ENCODE measurements around the gene PRR27.
A peak's percentile ranks its signal among the peaks of the same experiment; 100 is the strongest.

Gene PRR27

DNA sequence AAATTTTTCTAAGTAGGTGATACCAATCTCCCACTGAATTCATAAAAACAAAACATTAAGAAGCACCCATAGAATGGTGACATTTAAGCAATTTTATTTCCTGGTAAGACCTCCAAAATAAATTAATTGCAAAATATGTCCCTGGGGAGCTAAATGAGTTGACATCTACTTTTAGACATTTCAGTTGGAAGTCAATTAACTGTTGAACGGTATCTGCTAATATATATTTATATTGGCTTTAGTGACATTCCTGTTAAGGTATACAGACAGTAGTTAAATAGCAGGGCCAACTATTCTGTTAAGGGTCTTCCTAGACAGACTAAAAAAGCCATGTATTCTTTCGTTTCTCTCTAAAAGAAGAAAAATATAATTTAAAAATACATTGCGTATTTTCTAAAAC, at the start of gene PRR27:
Gene PRR27 (plus strand): TSS at position 301 of the 400 bp plus-strand sequence. CDS start 139 bp downstream, outside the sequence.
- no peak for DNase-seq (ENCODE audit: extremely low spot score, insufficient read length, low read depth)
- no peak for FAIRE-seq

DNA sequence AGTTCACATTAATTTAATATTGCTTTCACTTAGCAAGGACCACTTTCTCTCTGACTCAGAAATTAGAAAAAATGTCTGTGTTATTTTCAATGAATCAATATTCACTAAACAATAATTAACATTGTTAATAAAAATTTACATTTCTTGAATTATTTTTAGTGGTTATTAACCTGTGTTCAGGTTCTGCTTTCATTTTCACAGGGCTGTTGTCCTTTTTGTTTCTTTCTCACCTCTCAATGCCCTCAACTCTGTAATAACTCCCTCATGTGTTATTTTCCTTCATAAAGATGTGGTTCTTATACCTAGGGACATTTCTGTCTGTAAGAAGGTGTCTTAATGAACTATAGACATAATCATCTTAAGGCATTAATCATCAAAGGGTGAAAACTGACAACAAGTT, 43.1 kb upstream of the PRR27 start:
- DNase-seq (ENCODE audit: extremely low spot score, insufficient read length, low read depth): no peak
- FAIRE-seq: no peak

DNA sequence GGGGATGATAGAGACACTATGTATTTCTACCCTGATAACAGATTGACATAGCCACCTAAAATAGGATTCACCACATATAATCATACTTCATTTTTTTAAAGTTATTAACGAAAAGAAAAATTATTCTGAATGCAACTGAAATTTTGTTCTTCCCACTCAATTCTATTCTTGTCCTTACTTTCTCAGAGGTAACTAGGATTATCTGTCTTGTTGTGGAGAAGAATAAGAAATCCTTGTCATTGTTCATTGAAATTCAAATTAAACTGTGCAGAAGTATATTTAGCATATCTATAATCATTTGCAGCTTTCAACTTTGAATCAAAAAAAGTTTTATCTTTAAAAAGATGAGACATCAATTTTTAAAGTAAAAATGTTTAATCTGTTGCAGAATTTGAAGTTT, 40.4 kb upstream of the PRR27 start:
- no peak for DNase-seq (ENCODE audit: extremely low spot score, insufficient read length, low read depth)
- no peak for FAIRE-seq

DNA sequence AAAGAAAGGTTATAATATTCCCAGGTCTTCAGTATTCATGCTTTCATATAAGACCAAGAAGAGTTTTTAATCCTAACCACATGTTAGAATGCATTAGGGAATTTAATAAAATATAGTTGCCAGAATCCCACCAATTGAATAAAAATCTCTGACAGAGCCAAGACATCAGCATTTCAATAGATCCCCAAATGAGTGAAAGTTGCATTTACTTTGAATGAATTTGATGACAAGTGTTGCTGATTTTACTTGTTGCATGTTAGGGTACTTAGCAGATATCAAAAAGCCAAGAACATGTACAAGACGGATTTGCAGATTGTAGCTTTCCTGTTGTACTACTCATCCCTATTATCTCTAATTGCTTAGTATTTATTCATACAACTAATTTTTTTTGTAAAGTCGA, 39.9 kb upstream of the PRR27 start:
- no peak for DNase-seq (ENCODE audit: extremely low spot score, insufficient read length, low read depth)
- no peak for FAIRE-seq

DNA sequence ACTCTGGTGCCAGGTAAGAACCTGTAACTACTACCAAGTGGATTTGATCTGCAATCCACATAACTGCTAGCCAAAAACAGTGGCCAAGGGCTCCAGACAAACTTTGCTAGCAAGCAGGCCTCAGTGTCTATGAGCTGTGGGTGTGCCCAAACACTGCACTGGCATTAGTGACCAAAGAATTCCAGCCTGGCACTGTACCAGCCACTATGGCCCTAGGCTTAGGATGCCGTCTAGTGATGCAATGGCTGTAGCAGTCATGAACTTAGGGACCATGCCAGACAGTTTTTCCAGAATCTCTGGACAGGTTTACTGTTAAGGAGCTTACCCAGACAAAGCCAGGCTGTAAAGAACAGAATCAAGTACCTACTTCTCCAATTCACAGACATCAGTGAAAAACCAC, 33.7 kb upstream of the PRR27 start:
- no peak for FAIRE-seq
- no peak for DNase-seq (ENCODE audit: extremely low spot score, insufficient read length, low read depth)

DNA sequence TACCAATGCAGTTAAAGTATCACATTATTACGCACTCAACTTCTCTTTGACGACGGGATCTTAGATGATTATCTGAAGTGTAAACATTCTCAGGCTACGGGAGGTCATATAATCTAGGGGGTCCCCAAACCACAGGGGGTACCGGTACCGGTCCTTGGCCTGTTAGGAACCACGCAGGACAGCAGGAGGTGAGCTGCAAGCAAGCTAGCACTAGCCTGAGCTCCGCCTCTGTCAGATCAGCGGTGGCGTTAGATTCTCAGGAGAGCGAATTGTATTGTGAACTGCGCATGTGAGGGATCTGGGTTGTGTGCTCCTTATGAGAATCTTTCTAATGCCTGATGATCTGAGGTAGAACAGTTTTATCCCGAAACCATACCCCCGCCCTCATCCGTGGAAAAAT, 20.6 kb upstream of the PRR27 start:
- FAIRE-seq (no peak), DNase-seq (ENCODE audit: extremely low spot score, insufficient read length, low read depth) (no peak)

DNA sequence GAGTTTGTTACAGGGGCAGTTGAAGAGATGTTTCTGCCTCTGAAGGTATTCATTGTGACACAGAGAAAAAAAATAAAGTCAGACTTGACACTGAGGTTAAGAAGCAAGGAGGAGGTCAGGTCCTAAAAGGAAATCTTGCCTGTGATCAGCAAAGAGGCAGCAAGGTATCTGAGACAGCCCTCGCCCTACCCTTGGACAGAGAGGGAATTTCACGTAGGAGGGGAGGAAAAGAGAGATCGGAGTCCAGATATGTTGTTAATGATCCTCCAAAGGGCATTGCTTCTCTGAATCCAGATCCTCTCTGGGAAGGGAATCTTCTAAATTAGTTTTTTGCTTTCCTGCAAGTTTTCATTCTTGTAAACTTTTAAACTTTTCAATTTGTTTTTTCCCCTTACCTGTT, 15.3 kb upstream of the PRR27 start:
- DNase-seq (ENCODE audit: extremely low spot score, insufficient read length, low read depth) (no peak), FAIRE-seq (no peak)

DNA sequence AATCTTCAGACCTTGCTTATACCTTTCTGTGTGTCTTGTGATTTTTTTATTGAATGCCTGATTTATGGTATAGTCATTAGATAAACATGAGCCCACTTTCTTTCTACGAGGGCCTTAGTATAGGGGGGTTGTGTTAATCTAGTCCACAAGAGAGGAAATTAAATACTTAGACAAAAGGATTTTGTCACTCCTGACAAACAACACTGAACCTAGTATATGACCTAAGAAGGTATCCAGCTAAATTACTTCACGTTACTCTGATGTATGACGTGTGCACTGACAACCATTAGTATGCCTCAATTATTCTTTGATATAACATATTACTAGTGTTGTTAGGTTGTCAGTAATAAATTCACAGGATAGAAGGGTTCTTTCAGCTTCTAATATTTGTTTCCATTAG, 2.8 kb upstream of the PRR27 start:
- FAIRE-seq: no peak

DNA sequence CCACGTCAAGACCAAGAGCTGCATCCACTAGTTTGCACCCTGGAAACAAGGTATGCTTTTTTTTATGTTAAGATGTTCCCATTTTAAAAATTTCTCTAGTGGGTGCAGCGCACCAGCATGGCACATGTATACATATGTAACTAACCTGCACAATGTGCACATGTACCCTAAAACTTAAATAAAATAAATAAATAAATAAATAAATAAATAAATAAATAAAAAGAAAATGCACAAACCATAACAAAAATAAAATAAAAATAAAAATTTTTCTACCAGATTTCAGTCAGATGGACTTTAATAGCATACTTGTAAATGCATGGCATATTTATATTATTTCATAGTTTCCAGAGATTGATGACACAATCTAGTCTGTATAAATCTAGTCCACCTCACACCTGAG, 1.9 kb upstream of the PRR27 start:
- no peak for FAIRE-seq
- no peak for DNase-seq (ENCODE audit: extremely low spot score, insufficient read length, low read depth)

More for the DNA sequence above, 2.8 kb upstream of the PRR27 start:
- DNase-seq (ENCODE audit: extremely low spot score, insufficient read length, low read depth): no peak

DNA sequence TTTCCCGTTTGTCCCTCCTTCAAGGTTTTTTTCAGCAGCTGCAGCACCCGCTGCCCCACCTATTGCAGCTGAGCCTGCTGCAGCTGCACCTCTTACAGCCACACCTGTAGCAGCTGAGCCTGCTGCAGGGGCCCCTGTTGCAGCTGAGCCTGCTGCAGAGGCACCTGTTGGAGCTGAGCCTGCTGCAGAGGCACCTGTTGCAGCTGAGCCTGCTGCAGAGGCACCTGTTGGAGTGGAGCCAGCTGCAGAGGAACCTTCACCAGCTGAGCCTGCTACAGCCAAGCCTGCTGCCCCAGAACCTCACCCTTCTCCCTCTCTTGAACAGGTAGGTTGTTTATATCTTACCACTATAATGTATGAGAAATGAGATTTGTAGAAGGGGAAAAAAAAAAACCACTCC, 4.5 kb downstream of the PRR27 start:
- FAIRE-seq (no peak), DNase-seq (ENCODE audit: extremely low spot score, insufficient read length, low read depth) (no peak)

DNA sequence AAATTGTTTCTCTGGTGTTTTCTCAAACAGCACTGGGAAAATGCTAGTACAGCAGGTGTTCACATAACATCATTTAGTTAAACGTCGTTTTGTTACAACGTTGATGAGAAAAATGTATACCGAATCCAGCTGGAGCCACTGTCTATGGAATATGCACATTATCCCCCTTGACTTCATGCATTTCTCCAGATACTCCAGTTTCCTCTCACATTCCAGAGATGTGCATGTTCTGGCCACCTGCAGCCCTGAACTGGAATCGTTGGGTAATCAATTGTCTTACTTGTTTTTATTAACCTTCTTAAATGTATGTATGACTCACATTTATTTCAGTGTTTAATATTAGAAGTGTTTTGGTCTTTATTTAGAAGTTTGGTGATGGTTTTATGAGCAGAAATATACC, 23.1 kb downstream of the PRR27 start:
- DNase-seq (ENCODE audit: extremely low spot score, insufficient read length, low read depth) (no peak), FAIRE-seq (no peak)

DNA sequence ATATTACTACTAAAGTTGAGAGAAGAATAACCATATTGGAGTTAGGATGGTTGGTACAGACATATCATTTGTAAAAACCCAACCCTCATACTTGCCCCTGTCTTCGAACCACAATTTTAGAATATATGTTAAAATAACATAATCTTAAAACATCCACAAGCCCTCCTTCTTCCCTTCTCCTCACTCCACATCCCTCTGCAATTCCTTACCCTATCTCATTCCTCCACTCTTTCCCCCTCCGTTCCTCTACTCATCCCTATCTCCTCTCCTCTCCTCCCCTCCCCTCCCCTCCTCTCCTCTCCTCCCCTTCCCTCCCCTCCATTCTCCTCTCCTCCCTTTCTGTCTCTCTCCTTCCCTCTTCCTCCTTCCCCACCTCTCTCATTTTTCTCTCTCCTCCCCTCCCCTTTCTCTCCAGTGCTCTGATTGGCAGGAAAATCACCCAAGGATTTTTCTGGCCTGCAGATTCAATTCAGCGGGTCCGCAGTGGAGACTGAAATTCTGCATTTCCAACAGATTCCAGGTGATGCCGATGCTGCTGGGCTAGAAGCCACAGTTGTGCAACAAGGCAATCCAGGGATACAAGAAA, 24.1 kb downstream of the PRR27 start:
- DNase-seq (ENCODE audit: extremely low spot score, insufficient read length, low read depth): no peak
- no peak for FAIRE-seq

DNA sequence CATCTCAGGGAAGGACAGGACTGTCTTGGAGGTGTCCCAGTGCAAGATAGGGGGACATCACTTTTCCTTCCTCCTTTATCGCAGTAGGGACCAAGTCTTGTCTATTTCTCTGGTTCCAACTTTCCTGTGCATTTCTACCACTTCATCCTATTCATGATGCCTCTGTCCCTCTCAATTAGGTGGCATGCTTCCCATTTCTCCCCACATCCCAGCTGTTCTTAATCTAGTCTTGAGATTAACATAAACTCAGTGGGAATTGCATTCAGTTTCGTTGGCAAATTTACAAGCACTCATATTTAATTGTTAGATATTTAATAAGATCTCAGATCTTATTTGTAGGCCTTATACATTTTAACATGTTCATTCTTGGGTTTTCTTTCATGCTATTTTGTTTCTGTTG, 25.8 kb downstream of the PRR27 start:
- no peak for FAIRE-seq

DNA sequence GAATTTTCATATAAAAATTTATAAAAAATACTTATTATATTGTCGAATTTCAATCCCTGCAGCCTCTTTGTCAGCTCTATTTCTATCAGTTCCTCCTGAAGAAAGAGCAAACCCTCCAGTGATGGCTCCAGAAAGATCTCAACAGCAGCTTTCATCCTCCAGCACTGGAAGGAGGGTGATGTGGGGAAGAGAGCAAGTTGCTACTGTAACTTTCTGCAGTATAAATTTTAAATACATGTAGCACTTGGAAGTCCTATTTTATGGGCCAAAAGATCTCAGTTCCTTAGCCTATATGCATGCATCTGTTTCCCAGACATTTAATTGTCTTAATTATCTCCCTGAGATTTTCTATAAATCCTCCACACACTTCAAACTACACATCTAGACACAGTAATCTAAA, 27.8 kb downstream of the PRR27 start:
- DNase-seq (ENCODE audit: extremely low spot score, insufficient read length, low read depth): no peak

More for the DNA sequence above, 25.8 kb downstream of the PRR27 start:
- DNase-seq (ENCODE audit: extremely low spot score, insufficient read length, low read depth): no peak

DNA sequence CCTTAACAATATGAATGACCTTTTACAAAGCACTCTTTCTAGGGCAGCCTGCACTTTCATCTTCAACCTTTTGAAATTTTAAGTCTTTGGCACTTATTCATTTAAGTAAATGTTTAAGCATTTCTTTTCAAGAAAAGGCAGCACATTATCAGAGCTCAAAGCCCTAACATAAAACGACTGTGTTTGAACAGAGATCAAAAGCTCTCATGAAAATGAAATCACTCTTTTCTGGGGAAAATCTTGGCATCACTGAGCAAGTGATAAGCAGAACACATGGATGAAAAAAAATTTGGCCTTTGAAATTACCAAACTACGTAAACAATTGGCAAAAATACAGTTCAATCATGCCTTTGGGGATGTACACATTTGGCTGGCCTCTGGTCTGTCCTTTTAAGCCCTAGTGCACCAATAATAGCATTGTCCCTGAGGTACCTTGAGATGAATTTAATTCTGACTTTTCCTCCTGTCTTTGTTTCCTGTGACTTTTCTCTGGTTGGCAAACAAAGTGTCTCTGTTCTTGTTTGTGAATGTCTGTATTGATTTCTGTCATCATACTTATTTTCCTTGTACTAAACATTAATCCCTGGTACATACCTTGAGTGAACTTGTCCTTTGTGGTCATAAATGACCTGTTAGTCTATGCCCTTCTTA, 28.6 kb downstream of the PRR27 start:
- no peak for FAIRE-seq
- DNase-seq (ENCODE audit: extremely low spot score, insufficient read length, low read depth): no peak

More for the DNA sequence above, 27.8 kb downstream of the PRR27 start:
- no peak for FAIRE-seq

DNA sequence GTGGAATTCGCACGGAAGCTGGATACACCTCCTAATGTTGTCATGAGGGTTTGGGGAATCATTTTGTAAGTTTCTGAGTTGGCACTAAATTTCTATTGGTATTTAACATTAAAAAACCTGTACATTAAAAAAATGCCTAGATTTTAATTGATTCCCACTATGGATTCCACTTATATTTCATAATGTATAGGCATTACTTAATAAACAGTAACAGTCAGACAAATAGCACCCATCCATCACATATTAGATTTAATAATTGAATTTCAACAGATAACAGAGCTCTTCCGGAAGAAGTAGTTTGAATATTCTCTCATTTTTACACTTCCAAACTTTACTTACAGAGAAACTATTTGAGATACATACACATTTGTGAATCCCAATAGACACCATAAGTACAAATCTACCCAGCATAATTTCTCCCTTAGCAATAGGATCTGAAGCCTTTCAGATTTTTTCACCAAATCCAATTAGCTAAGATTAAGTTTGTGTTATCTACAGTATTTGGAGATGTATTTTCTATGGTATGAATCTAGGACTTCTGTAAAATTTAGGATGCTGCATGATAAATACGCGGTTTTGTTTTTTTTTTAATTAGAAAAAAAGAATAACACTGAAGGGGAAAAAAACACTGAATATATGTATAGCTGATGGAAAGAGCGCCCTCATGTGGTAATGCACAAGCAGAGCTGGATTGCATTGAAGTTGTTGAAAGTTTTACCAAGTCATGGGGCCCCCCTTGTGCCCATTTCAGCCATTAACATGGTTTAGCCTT, 29.3 kb downstream of the PRR27 start:
- DNase-seq (ENCODE audit: extremely low spot score, insufficient read length, low read depth) (no peak), FAIRE-seq (peak; percentile 67)

DNA sequence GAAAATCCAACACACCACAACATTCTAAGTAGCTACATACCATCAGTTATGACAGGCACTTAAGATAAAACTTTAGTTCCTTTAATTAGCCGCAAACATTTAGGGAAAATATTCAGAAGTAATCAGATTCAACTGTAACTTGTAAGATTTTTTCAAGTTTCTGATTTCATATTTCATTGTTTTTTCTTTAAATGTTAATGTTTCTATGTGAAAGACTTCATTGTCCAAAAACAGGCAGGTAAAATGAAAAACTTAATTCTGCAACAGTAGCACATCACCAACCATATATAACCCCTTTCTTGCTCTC, 29.9 kb downstream of the PRR27 start:
- DNase-seq (ENCODE audit: extremely low spot score, insufficient read length, low read depth) (no peak), FAIRE-seq (no peak)

DNA sequence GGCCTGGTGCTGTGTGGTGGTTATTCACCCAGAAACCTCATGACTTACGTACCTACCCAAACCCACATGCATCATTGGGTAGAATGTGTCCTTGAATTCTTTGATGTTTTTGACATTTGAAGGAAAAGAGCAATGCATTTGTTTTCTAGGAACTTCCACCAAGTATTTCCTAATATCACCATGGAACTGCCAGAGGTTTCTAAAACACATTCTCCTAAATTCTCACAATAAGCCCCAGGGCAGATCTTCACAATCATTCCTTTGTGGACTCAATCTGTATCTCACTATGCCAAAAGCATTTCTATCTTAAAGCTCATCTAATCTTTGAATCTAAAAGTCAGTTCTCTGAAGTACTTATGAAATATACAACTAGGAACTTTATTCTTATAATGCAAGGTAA, 33.2 kb downstream of the PRR27 start:
- DNase-seq (ENCODE audit: extremely low spot score, insufficient read length, low read depth) (no peak), FAIRE-seq (no peak)

DNA sequence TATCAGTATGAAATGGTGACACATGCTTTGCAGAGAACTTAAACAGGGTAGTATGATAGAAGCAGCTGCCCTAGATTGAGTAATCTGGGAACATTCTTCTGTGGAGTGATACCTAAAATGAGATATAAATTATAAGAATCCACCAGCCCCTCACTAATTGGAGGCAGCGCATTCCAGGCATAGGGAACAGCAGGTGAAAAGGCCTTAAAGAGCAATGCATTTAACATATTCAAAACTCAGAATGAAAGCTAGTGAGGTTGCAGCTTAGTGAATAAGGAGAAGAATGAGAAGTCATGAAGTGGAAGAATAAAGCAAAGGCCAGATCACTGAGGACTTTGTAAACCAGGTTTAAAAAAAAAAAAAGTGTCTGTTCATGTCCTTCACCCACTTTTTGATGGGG, 36.5 kb downstream of the PRR27 start:
- no peak for DNase-seq (ENCODE audit: extremely low spot score, insufficient read length, low read depth)
- FAIRE-seq: no peak

DNA sequence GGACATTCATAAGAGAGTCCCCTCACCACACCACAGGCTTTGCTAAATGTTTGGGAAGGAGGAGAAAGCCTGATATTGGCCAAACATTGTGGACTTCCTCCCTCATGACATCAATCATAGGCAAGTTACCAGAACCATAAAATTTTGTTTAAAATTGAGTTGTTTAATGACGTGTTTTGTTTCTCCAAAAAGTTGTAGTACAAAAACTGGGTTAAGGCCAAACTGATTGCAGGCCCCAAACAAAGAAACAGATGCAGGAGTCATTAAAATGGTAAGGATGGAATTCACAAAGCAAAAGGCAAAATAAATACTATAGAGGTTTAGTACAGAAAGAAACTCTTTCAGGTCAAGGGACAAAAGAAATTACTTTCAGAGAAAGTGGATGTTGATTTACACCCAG, 37.6 kb downstream of the PRR27 start:
- DNase-seq (ENCODE audit: extremely low spot score, insufficient read length, low read depth): no peak
- FAIRE-seq: no peak

DNA sequence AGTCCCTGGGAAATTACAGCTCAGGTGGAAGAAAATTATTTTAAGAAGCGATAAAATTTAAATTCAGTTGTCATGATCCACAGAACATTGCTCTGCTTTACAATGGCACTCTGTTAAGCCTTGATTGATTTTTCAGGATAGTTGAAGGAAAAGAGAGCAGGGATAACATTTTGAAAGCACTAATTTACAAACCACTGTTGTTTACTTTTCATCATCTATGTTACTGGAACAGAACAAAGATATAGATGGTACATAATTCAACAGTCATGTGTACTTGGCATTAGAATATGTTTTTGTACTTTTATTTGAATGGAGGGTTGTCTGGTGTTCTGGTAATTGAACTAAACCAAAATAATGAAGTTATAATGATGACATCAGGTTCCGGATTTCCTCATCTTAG, 38.9 kb downstream of the PRR27 start:
- DNase-seq (ENCODE audit: extremely low spot score, insufficient read length, low read depth) (no peak), FAIRE-seq (no peak)

DNA sequence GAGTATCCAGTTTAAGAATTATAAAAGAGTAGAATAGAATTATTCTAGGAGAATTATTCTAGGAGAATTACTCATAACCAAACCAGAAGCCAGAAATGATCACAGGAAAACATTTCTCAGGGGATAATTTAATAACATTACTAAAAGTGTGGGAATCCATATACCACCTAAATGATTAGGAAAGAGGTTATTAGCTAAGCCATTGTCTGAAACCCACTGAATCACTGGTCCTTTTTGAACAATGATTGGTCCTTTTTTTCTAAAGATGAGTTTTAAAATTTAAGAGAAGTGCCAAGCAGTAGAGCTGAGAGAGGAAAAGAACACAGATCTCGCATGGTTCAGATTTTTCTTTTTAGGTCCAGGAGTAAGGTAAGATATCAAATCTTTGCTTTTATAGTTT, 41.4 kb downstream of the PRR27 start, which contains the start of gene ODAM:
Gene ODAM (plus strand): TSS at position 301 of the 400 bp plus-strand sequence. CDS start 819 bp downstream, outside the sequence.
- DNase-seq (ENCODE audit: extremely low spot score, insufficient read length, low read depth): no peak
- no peak for FAIRE-seq

All from GM18507 (cell line).